Jurkat, Clone E6-1 (cell line): ENCODE measurements around the gene FBF1. TPM values are rescaled to one million over a fixed set of nuclear protein-coding genes. Genes with fewer than 3 reads are reported as not detected.
"Not testable (repeated sequence)": the region's sequence is repeated elsewhere in the genome, so short reads cannot be mapped to it uniquely, and the experiment has no call there.

Source experiments
- DNase-seq: peaks from one replicate; pipeline ENCODE4 v3.0.0-alpha.2; 2011; ENCODE audit warnings: low read depth, low spot score
- H3K4me3 ChIP-seq: 2 replicates; pipeline ENCODE4 v1.5.1; 2011; ENCODE audit warnings: mild to moderate bottlenecking, low read length, control low read depth, moderate library complexity
- polyA plus RNA-seq: library from polyadenylated mRNA; unstranded; fragments of >200 nt; gene quantifications from one replicate; pipeline ENCODE4 v1.2.1, GENCODE V29; 2012; ENCODE audit warnings: missing spikeins; ENCODE audit not compliant: insufficient read length, insufficient read depth

Gene FBF1
- 30.7 TPM for polyA plus RNA-seq

GRCh38 chr17:75940727-75941441 is at the start of gene FBF1:
FBF1 (minus strand) TSS chr17:75941042; CDS start chr17:75938149, 2,893 bp downstream.
- H3K4me3 ChIP-seq: peak within 1 kb of the TSS; percentile 89
- DNase-seq: peak; percentile 77

GRCh38 chr17:75987041-75987440 is 46.2 kb upstream of the FBF1 start:
- no peak overlapping the region for H3K4me3 ChIP-seq
- no peak for DNase-seq

- H3K4me3 ChIP-seq: no peak overlapping the region
- DNase-seq: no peak
Measured at GRCh38 chr17:75985986-75986385, 45.1 kb upstream of the FBF1 start.

GRCh38 chr17:75983501-75984181 is 42.8 kb upstream of the FBF1 start:
- DNase-seq: no peak
- no peak overlapping the region for H3K4me3 ChIP-seq

- H3K4me3 ChIP-seq: no peak overlapping the region
- DNase-seq: no peak
Measured at GRCh38 chr17:75981019-75981615, 40.3 kb upstream of the FBF1 start.

GRCh38 chr17:75980188-75981018 is 39.6 kb upstream of the FBF1 start:
- peak overlapping the region; percentile 65 for H3K4me3 ChIP-seq
- no peak for DNase-seq

GRCh38 chr17:75979705-75980187 is 38.9 kb upstream of the FBF1 start:
- peak overlapping the region; percentile 65 for H3K4me3 ChIP-seq
- DNase-seq: no peak

- peak within 1 kb of the TSS; percentile 65 for H3K4me3 ChIP-seq
- peak; percentile 94 for DNase-seq
Measured at GRCh38 chr17:75978938-75979704, 38.3 kb upstream of the FBF1 start, which contains the start of the genes ACOX1 and TEN1. ACOX1 (minus strand) TSS chr17:75979166; CDS start chr17:75979073, 93 bp downstream. TEN1 (plus strand) TSS chr17:75979240; CDS start chr17:75986193, 6,953 bp downstream.

GRCh38 chr17:75976175-75976848 is 35.5 kb upstream of the FBF1 start:
- DNase-seq: no peak
- H3K4me3 ChIP-seq: no peak overlapping the region

- DNase-seq: no peak
- H3K4me3 ChIP-seq: no peak overlapping the region
Measured at GRCh38 chr17:75975757-75976174, 34.9 kb upstream of the FBF1 start.

GRCh38 chr17:75975187-75975586 is 34.3 kb upstream of the FBF1 start:
- DNase-seq, H3K4me3 ChIP-seq: not testable (repeated sequence)

- H3K4me3 ChIP-seq: no peak overlapping the region
- DNase-seq: no peak
Measured at GRCh38 chr17:75970626-75971025, 29.8 kb upstream of the FBF1 start.

GRCh38 chr17:75970011-75970523 is 29.2 kb upstream of the FBF1 start:
- H3K4me3 ChIP-seq: no peak overlapping the region
- DNase-seq: no peak

GRCh38 chr17:75969044-75969443 is 28.2 kb upstream of the FBF1 start:
- not testable (repeated sequence) for DNase-seq, H3K4me3 ChIP-seq

- DNase-seq: no peak
- no peak overlapping the region for H3K4me3 ChIP-seq
Measured at GRCh38 chr17:75965468-75965867, 24.6 kb upstream of the FBF1 start.

GRCh38 chr17:75959839-75960511 is 19.1 kb upstream of the FBF1 start:
- H3K4me3 ChIP-seq: no peak overlapping the region
- DNase-seq: no peak
